MM.1S (cell line): ENCODE data around the gene LEP.

Experiments
- DNase-seq: peaks from one replicate; pipeline ENCODE4 v3.0.0-alpha.2; 2015
- H2AFZ ChIP-seq: fragments of 300-600 bp; sonication (generic); 2 replicates; pipeline ENCODE4 v1.6.0; 2016; ENCODE audit warnings: antibody characterized with exemption, low read length
- H3F3A ChIP-seq: fragments of 300-600 bp; sonication (generic); 2 replicates; pipeline ENCODE4 v1.6.1; 2016; ENCODE audit warnings: mild to moderate bottlenecking, antibody characterized with exemption, low read length, moderate library complexity, mixed read lengths; ENCODE audit not compliant: insufficient read depth
- H3K27ac ChIP-seq: fragments of 300-600 bp; sonication (generic); 2 replicates; pipeline ENCODE4 v1.5.1; 2016; ENCODE audit warnings: mild to moderate bottlenecking, low read length
- H3K27me3 ChIP-seq: fragments of 300-600 bp; sonication (generic); replicated peaks from 2 replicates; pipeline ENCODE4 v1.6.0; 2016; ENCODE audit warnings: low read length; ENCODE audit not compliant: insufficient read depth
- H3K36me3 ChIP-seq: fragments of 300-600 bp; sonication (generic); replicated peaks from 2 replicates; pipeline ENCODE4 v1.6.1; 2016; ENCODE audit warnings: mild to moderate bottlenecking, low read length, mixed read lengths; ENCODE audit not compliant: insufficient read depth
- H3K4me1 ChIP-seq: fragments of 300-600 bp; sonication (generic); 2 replicates; pipeline ENCODE4 v1.6.1; 2016; ENCODE audit warnings: low read length, mixed read lengths
- H3K4me2 ChIP-seq: fragments of 300-600 bp; sonication (generic); 2 replicates; pipeline ENCODE4 v1.6.0; 2016; ENCODE audit warnings: low read depth, low read length
- H3K4me3 ChIP-seq: fragments of 300-600 bp; sonication (generic); 2 replicates; pipeline ENCODE4 v1.5.1; 2016; ENCODE audit warnings: low read length, mixed read lengths
- H3K79me2 ChIP-seq: fragments of 300-600 bp; sonication (generic); 2 replicates; pipeline ENCODE4 v1.6.1; 2016; ENCODE audit warnings: mixed run types, low read length, mixed read lengths
- H3K9ac ChIP-seq: fragments of 300-600 bp; sonication (generic); 2 replicates; pipeline ENCODE4 v1.6.1; 2016; ENCODE audit warnings: low read length, mixed read lengths
- H3K9me2 ChIP-seq: fragments of 300-600 bp; sonication (generic); replicated peaks from 2 replicates; pipeline ENCODE4 v1.6.1; 2016; ENCODE audit warnings: mild to moderate bottlenecking, low read length, mixed read lengths; ENCODE audit not compliant: insufficient read depth
- H3K9me3 ChIP-seq: fragments of 300-600 bp; sonication (generic); replicated peaks from 2 replicates; pipeline ENCODE4 v1.6.1; 2016; ENCODE audit warnings: mild to moderate bottlenecking, low read length, mixed read lengths; ENCODE audit not compliant: insufficient read depth
- H4K20me1 ChIP-seq: fragments of 300-600 bp; sonication (generic); 2 replicates; pipeline ENCODE4 v1.6.1; 2016; ENCODE audit warnings: mild to moderate bottlenecking, low read length, moderate library complexity, mixed read lengths; ENCODE audit not compliant: insufficient read depth
- EZH2 ChIP-seq: fragments of 300-600 bp; sonication (generic); optimal IDR thresholded peaks from 2 replicates; pipeline ENCODE3; 2017; ENCODE audit warnings: low read depth, mild to moderate bottlenecking, antibody characterized with exemption, low read length, mixed read lengths
- EZH2phosphoT487 ChIP-seq: fragments of 300-600 bp; sonication (generic); IDR thresholded peaks from 2 replicates; pipeline ENCODE4 v1.6.1; 2018; ENCODE audit warnings: antibody characterized with exemption, low read length
- TF ChIP-seq, protein P1 (sequence below): fragments of 300-600 bp; sonication (generic); IDR thresholded peaks from 2 replicates; pipeline ENCODE4 v1.5.1; 2016; ENCODE audit warnings: antibody characterized with exemption, low read length, mixed read lengths

Gene LEP

DNA sequence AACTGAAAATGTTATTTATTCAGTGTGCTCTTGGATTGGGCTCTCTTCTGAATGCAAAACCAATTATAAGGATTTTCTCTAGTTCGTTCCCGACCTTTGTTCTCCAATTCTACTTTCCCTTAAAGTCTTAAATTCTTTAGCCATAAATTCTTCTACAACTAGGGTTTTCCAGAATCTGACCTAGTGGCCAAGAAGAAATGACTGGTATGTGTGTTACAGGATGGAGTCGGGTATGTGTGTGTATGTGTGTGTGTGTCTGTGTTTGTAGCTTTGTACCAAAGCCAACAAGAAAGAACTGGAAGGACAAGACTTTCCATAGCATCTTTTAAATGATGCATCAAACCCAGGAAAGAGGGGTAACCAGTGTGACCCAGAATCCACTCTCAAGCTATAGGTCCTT, 25.8 kb upstream of the LEP start:
- Histone ChIP-seq H4K20me1 (no peaks in the 10 kb centered on the region), H3K9me3 (no peaks in the 10 kb centered on the region), H3K9ac (no peak overlapping the region), H3K4me3 (no peak overlapping the region), H3K79me2 (no peaks in the 10 kb centered on the region), H3K27me3 (0 out of 2 replicates have a peak, but pooled peaks cover 3% of the 10 kb centered on the region), H3K4me2 (no peak overlapping the region), H3K36me3 (no peaks in the 10 kb centered on the region), H2AFZ (no peak overlapping the region), H3F3A (no peaks in the 10 kb centered on the region), H3K4me1 (no peaks in the 10 kb centered on the region), H3K9me2 (no peaks in the 10 kb centered on the region), H3K27ac (no peak overlapping the region)
- TF ChIP-seq EZH2phosphoT487: no peak
- TF ChIP-seq EZH2: no peak
- TF ChIP-seq, protein P1, sequence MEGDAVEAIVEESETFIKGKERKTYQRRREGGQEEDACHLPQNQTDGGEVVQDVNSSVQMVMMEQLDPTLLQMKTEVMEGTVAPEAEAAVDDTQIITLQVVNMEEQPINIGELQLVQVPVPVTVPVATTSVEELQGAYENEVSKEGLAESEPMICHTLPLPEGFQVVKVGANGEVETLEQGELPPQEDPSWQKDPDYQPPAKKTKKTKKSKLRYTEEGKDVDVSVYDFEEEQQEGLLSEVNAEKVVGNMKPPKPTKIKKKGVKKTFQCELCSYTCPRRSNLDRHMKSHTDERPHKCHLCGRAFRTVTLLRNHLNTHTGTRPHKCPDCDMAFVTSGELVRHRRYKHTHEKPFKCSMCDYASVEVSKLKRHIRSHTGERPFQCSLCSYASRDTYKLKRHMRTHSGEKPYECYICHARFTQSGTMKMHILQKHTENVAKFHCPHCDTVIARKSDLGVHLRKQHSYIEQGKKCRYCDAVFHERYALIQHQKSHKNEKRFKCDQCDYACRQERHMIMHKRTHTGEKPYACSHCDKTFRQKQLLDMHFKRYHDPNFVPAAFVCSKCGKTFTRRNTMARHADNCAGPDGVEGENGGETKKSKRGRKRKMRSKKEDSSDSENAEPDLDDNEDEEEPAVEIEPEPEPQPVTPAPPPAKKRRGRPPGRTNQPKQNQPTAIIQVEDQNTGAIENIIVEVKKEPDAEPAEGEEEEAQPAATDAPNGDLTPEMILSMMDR: no peak
- DNase-seq: no peak

DNA sequence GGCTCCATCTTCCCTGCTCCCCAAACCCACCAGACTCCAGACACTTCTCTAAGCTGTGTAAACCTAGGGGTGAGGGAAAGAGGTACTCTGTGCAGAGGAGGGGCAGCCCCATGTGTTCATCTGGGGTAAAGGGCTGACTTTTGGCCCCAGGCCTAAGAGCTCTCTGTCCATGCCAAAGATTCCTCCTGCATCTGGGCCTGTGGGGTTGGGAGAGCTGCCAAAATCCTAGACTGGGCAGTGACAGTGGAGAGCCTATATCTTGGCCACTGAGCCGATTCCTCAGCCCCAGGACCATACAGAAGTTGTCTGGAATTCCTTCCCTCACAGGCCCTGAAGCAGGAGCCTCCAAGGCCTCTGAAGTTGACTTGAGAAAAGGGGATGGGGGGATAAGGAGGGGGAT, 25.3 kb upstream of the LEP start:
- TF ChIP-seq EZH2: no peak
- no peak for TF ChIP-seq EZH2phosphoT487
- TF ChIP-seq, protein P1: no peak
- Histone ChIP-seq H3K4me1 (no peaks in the 10 kb centered on the region), H3K9ac (no peak overlapping the region), H3K4me2 (no peak overlapping the region), H4K20me1 (no peaks in the 10 kb centered on the region), H3K36me3 (no peaks in the 10 kb centered on the region), H3K27me3 (0 out of 2 replicates have a peak, but pooled peaks cover 3% of the 10 kb centered on the region), H2AFZ (no peak overlapping the region), H3K27ac (no peak overlapping the region), H3F3A (no peaks in the 10 kb centered on the region), H3K9me2 (no peaks in the 10 kb centered on the region), H3K79me2 (no peaks in the 10 kb centered on the region), H3K9me3 (no peaks in the 10 kb centered on the region), H3K4me3 (no peak overlapping the region)
- no peak for DNase-seq

DNA sequence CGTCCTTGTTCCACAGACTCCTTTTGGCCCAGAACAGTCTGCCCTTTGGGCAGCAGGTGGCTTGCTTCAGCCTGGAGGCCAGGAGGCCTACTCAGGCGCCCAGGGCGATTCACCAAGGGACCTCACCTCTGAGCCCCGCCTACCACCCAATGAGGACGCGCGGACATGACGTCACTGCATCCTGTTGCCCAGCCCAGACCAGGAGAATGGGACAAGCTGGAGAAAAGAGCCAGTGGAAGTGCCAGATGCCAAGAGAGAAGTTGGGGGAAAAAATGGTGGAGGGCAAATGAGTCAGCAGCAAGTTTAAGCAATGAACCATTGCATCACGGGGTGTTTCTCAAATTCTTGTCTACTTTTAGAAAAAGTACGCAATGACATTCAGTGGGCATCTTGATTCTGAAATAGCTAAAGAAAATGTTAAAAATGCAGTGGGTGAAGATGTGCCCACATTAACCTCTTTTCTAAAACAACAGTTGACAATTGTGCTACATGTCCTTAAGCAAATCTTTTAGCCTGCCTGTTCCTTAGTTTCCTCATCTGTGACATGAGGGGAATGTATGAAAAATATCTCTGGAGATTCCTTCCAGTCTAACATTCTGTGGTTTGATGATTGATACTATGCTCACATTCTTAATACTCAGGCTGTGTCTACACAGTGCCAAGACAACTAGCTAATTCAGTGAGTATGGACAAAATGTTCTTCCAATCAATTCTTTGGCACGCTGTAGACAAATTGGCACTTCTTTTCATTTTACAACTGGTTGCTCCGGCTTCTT, 23.9 kb upstream of the LEP start:
- DNase-seq: no peak
- no peaks in the 10 kb centered on the region for H3K4me1 ChIP-seq
- no peak overlapping the region for H2AFZ ChIP-seq

More for the DNA sequence above, 23.9 kb upstream of the LEP start:
- Histone ChIP-seq H3K9me2 (no peaks in the 10 kb centered on the region), H3K9me3 (no peaks in the 10 kb centered on the region), H3K4me3 (no peak overlapping the region), H3F3A (no peaks in the 10 kb centered on the region), H3K36me3 (no peaks in the 10 kb centered on the region), H3K27ac (no peak overlapping the region), H4K20me1 (no peaks in the 10 kb centered on the region), H3K4me2 (no peak overlapping the region), H3K79me2 (no peaks in the 10 kb centered on the region), H3K27me3 (0 out of 2 replicates have a peak, but pooled peaks cover 3% of the 10 kb centered on the region), H3K9ac (no peak overlapping the region)
- TF ChIP-seq EZH2: no peak
- TF ChIP-seq, protein P1: no peak
- no peak for TF ChIP-seq EZH2phosphoT487
